Measurements from ENCODE around the gene HLF. TPM values are rescaled to one million over a fixed set of nuclear protein-coding genes. Genes with fewer than 3 reads are reported as not detected.

Gene HLF
- total RNA-seq, 1 experiment from 2014 or later: 3.2 TPM

GRCh38 chr17:55332296-55333041 is 67.7 kb downstream of the HLF start:
- Histone ChIP-seq H3K4me1 (ENCODE audit: insufficient read depth, low read length, poor library complexity, severe bottlenecking) (no peaks in the 10 kb centered on the region), H3K27me3 (replicated peaks; ENCODE audit: insufficient read depth, low read depth, low read length, poor library complexity) (no peaks in the 10 kb centered on the region), H3K36me3 (ENCODE audit: insufficient read depth, low read length, poor library complexity, severe bottlenecking) (no peaks in the 10 kb centered on the region), H3K4me3 (ENCODE audit: low read depth, low read length, poor library complexity, severe bottlenecking) (no peak overlapping the region), H3K27ac (ENCODE audit: low read depth, low read length, poor library complexity, severe bottlenecking) (no peak overlapping the region), H3K9me3 (ENCODE audit: low read depth, low read length, poor library complexity, severe bottlenecking) (no peaks in the 10 kb centered on the region)
- POLR2A ChIA-PET (ENCODE audit: low non-redundant PET): no interaction called here
- DNase-seq (ENCODE audit: low spot score): no peak
- intact Hi-C loops (cut with micrococcal nuclease; ENCODE audit: unreplicated experiment): no loop called here
- BruUV-seq (replicated peaks): no TSS peak
- TF ChIP-seq EZH2 (IDR thresholded peaks at IDR 0.05; ENCODE audit: borderline replicate concordance, low read depth, low read length, poor library complexity, severe bottlenecking) (no peak), CTCF (conservative IDR thresholded peaks at IDR 0.05; ENCODE audit: low read depth, low read length) (no peak)
- CTCF ChIA-PET: interaction anchor here (0.6 kb wide), 1 partner anchor 22 kb away, joined by 3 read pairs; no protein-coding TSS in a partner anchor

GRCh38 chr17:55334285-55334684 is 69.5 kb downstream of the HLF start:
- no TSS peak for BruUV-seq (replicated peaks)

GRCh38 chr17:55334881-55335540 is 70.3 kb downstream of the HLF start:
- CTCF ChIA-PET: no interaction called here
- TF ChIP-seq CTCF (conservative IDR thresholded peaks at IDR 0.05; ENCODE audit: low read depth, low read length) (no peak), EZH2 (IDR thresholded peaks at IDR 0.05; ENCODE audit: borderline replicate concordance, low read depth, low read length, poor library complexity, severe bottlenecking) (no peak)
- intact Hi-C loops (cut with micrococcal nuclease; ENCODE audit: unreplicated experiment): no loop called here
- no TSS peak for BruUV-seq (replicated peaks)
- no peaks in the 10 kb centered on the region for H3K27me3 ChIP-seq (replicated peaks; ENCODE audit: insufficient read depth, low read depth, low read length, poor library complexity)
- H3K36me3 ChIP-seq (ENCODE audit: insufficient read depth, low read length, poor library complexity, severe bottlenecking): no peaks in the 10 kb centered on the region
- H3K4me1 ChIP-seq (ENCODE audit: insufficient read depth, low read length, poor library complexity, severe bottlenecking): no peaks in the 10 kb centered on the region
- DNase-seq (ENCODE audit: low spot score): no peak
- H3K27ac ChIP-seq (ENCODE audit: low read depth, low read length, poor library complexity, severe bottlenecking): no peak overlapping the region
- POLR2A ChIA-PET (ENCODE audit: low non-redundant PET): interaction anchor here (0.7 kb wide), 1 partner anchor 9 kb away, joined by 4 read pairs; no protein-coding TSS in a partner anchor
- no peaks in the 10 kb centered on the region for H3K9me3 ChIP-seq (ENCODE audit: low read depth, low read length, poor library complexity, severe bottlenecking)
- no peak overlapping the region for H3K4me3 ChIP-seq (ENCODE audit: low read depth, low read length, poor library complexity, severe bottlenecking)

More at GRCh38 chr17:55334285-55334684, 69.5 kb downstream of the HLF start:
- Histone ChIP-seq H3K36me3 (ENCODE audit: insufficient read depth, low read length, poor library complexity, severe bottlenecking) (no peaks in the 10 kb centered on the region), H3K4me3 (ENCODE audit: low read depth, low read length, poor library complexity, severe bottlenecking) (no peak overlapping the region), H3K27ac (ENCODE audit: low read depth, low read length, poor library complexity, severe bottlenecking) (no peak overlapping the region), H3K4me1 (ENCODE audit: insufficient read depth, low read length, poor library complexity, severe bottlenecking) (no peaks in the 10 kb centered on the region), H3K9me3 (ENCODE audit: low read depth, low read length, poor library complexity, severe bottlenecking) (no peaks in the 10 kb centered on the region), H3K27me3 (replicated peaks; ENCODE audit: insufficient read depth, low read depth, low read length, poor library complexity) (no peaks in the 10 kb centered on the region)
- CTCF ChIA-PET: no interaction called here
- TF ChIP-seq EZH2 (IDR thresholded peaks at IDR 0.05; ENCODE audit: borderline replicate concordance, low read depth, low read length, poor library complexity, severe bottlenecking): no peak
- TF ChIP-seq CTCF (conservative IDR thresholded peaks at IDR 0.05; ENCODE audit: low read depth, low read length): no peak
- POLR2A ChIA-PET (ENCODE audit: low non-redundant PET): no interaction called here
- DNase-seq (ENCODE audit: low spot score): no peak
- intact Hi-C loops (cut with micrococcal nuclease; ENCODE audit: unreplicated experiment): no loop called here

Measured in A673 (cell line).